DMS53 (cell line): ENCODE data around the gene HRG.

Experiments
- DNase-seq: peaks from one replicate; lab custom pipeline; 2025; lab: John Stamatoyannopoulos, UW

HRG gene

DNA sequence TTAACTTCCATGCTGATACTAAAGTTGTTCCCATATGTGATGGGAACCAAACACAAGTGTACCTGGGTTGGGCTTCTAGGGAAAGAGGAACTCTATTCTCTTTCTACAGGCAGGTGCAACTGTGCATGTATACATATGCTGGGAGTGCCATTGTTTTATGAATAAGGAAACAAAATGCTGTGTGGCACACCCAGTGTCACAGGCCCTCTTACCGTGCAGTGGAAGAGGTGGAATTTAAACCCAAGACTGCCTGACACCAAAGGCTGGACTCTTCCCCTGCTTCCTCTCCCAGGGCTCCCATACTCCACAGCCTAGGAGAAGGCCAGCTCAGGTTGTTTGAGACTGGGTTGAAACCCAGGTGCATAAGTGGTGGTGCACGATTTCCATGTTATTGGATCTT lies 27.6 kb upstream of the HRG start:
- DNase-seq = peak; percentile 4

DNA sequence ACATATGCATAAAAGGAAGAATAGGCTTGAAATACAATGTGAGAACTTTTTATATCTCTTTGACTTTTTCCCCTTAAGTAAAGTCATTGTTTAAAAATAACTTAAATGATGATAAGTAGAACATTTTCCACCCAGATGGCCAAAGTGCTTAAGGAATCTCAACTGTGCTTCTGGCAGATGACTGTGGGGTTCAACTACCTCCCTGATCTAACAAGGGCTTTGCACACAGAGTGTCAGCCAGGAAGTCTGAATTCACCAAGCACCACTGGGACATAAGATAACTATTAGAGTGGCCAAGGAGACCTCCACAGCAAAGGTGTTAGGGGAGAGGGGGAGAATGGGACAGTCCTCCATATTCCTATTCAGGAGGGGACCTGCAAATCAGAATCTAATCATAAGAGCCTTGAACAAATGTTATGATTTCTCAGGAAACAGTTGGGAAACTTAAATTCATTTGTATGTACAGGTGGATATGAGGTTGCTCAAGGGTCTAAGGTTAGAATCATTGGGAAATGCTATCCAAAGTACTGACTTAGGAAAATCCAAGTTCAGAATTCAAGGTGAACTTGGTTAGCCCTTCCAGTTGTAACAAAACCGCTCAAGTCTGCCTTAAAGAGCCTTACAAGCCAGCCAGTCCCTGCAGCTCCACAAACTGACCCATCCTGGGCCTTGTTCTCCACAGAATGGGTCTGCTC lies 25.9 kb upstream of the HRG start, which contains the start of gene FETUB:
Gene FETUB, plus strand, starts transcription at position 622 of the 695 bp plus-strand sequence. Its CDS starts 62 bp downstream, at position 684.
- no peak for DNase-seq

DNA sequence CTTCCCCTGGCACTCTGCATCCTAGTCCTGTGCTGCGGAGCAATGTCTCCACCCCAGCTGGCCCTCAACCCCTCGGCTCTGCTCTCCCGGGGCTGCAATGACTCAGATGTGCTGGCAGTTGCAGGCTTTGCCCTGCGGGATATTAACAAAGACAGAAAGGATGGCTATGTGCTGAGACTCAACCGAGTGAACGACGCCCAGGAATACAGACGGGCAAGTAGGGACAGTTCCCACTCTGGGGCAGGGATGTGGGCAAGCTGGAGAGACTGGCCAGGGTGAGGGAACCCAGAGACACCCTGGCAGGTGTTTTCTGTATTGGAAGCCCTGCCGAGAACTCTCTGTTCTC lies 25.4 kb upstream of the HRG start:
- DNase-seq = no peak

DNA sequence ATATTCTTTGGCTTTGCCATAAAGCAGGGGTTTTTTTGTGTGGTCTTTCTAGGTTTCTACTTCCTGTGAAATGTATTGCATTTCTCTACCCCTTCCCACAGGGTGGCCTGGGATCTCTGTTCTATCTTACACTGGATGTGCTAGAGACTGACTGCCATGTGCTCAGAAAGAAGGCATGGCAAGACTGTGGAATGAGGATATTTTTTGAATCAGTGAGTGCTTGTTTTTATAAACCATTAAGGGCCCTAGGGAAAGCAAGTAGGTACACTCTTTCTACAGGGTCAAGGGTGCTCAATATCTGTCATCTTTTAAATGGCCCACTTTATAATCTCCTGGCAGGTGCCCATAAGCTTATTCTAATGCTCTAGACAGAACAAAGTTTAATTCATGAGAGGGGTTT lies 24.9 kb upstream of the HRG start:
- DNase-seq = no peak

DNA sequence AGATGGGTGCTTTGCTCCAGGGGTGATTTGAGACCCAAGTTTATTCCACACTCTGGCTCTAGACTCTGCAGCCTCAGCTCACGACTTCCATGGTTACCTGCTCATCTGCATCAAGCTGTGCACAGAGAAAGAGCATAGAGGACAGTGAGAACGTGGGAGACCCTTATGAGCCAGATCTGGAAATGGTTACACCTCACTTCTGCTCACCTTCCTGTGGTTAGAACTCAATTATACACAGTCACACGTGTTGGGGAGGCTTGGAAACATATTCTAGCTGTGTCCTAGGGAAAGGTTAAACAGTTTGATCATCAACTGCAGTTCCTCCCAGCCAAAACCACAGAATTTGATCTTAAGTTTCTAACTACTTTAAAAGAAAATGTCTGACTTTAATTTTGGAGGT lies 23.8 kb upstream of the HRG start:
- DNase-seq = no peak

DNA sequence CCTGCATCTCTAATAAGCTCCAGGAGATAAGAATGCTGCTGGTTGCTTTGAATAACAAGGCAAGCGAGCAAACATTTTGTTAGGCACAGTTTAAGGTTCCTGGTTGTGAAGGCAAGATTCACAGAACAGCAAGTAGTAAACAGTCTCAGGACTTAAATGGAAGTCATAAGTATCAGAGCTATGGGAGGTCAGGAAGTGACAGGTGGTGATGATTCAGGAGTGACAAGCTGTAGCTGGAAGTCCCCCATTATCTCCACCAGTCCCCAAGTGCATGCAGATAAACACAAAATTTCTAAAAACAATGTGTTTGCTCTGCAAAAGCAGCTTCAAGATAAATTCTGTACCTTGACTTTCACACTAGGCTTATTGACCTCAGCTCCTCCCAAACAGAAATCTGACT lies 22.3 kb upstream of the HRG start:
- DNase-seq = no peak

DNA sequence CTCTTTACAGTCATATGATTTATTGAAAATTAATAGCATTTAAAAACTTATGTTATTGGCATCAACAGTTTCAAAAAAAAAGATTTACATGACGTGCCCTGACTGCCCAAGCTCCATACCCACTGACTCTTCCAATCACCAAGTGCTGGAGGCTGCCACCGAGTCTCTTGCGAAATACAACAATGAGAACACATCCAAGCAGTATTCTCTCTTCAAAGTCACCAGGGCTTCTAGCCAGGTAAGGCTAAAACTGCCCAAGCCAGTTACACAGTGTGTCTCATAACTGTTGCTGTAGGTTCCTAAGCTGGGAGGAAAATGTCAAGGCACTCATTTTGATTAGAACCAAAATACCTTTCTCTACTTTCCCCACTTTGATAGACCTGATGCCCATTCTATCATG lies 21.1 kb upstream of the HRG start:
- DNase-seq = no peak

DNA sequence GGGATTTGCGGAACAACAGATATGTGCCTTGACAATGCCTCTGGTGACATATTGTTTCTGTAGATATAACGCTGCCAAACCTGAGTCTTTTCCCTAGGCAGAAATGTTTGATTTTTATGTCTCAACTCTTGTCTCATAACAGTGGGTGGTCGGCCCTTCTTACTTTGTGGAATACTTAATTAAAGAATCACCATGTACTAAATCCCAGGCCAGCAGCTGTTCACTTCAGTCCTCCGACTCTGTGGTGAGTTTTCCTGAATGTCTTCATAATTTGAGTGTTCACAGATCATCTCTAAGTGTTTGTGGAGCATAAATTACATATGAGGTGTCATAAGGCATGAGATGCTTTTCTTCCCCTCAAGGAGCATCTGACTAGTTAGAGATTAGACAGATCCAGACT lies 19.7 kb upstream of the HRG start:
- no peak for DNase-seq

DNA sequence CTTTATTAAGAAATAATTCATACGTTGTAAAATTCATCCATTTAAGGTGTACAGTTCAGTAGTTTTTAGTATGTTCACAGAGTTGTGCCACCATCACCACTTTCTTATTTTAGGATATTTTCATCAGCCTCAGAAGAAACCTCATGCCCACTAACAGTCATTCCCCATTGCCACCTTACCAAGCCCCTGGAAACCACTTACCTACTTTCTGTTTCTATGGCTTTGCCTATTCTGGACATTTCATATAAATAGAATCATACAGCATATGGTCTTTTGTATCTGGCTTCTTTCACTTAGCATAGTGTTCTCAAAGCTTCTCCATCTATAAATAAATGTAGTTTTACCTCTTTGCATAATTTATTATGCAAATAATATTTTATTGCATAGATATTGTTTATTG lies 19.0 kb upstream of the HRG start:
- DNase-seq = no peak

DNA sequence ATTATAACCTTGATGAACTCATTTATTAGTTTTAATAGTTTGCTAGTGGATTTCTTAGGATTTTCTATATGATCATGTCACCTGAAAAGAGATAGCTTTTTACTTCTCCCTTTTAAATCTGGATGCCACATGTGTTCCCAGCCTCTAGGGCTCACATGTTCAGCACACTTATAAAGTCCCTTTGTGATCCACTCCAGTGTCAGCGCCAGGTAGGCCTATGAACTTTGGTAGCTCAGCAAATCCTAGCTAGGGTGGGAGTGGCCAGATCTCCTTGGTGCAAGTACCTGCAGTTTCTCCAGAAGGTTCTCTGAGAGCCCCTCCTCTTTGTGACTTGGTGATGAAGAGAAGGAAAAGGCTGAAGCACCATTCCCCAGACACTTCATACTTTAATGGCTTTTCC lies 17.0 kb upstream of the HRG start:
- no peak for DNase-seq

DNA sequence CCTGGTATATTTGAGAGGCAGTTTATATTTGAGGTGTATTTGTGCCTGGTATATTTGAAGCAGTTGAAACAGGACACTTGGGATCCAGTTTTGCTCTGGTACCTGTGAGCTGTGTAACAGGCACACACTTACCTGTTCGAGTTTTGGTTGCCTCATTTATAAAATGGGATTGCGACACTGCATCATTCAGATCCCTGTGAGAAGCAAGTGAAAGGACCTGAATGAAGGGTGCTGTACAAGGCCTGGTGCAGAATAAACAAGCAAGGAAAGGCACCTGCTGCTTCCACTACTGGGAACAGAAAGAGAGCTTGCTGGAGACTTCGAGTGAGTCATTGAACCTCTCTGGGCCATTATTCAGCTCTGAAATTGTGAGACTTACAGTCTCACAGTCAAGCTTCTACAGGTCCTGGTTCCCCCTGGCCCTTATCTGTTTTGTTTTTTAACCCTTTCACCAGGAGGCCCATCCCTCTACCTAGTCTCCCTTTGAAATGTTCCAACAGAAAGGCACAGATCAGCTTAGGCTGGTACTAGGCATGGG lies 14.1 kb upstream of the HRG start:
- peak; percentile 14 for DNase-seq

DNA sequence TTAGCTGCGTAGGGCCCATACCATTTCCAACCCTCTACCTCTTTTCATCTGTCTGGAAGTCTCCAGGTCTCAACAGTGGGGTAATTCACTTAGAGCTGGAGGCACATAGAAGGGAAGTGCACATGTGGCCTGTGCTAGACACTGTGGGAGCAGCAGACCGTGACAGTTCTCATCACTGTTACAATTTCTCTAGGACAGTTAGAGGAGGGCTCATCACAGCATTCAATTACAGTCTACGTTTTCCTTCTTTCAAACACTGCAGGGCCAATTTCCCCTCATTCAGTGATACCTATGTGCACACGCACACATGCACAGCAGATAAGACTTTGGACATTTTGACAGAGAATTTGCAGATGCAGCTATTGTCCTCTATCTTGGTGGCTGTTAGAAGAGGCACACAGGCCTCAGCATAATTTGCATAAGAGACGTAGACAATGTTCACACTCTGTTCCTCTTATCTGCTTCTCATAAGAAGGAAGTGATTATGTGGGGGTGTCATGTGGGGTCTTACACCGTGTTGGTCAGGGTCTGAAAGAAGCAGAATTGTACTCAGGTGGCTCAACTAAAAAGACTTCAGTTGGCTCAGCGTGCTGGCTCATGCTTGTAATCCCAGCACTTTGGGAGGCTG lies 12.6 kb upstream of the HRG start:
- DNase-seq = no peak

DNA sequence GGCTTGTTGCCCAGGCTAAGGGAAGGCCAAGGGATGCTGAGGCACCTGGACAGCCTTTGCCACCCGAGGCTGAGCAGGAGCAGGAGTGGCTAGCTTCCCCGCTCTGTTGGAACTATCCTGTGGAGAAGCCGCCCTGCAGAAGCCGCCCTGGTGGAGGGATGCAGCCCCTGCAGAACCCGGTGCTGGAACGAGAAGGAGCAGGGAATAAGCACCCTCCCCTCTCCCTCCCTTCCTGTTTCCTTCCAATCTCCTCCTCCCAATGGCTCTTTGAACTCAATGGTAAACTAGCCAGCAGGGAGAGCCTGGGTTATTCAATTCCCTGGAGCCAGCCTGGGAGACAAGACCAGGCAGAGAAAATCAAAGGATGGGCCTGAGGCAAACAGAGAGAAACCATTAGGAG lies 11.8 kb upstream of the HRG start:
- DNase-seq = peak; percentile 72

DNA sequence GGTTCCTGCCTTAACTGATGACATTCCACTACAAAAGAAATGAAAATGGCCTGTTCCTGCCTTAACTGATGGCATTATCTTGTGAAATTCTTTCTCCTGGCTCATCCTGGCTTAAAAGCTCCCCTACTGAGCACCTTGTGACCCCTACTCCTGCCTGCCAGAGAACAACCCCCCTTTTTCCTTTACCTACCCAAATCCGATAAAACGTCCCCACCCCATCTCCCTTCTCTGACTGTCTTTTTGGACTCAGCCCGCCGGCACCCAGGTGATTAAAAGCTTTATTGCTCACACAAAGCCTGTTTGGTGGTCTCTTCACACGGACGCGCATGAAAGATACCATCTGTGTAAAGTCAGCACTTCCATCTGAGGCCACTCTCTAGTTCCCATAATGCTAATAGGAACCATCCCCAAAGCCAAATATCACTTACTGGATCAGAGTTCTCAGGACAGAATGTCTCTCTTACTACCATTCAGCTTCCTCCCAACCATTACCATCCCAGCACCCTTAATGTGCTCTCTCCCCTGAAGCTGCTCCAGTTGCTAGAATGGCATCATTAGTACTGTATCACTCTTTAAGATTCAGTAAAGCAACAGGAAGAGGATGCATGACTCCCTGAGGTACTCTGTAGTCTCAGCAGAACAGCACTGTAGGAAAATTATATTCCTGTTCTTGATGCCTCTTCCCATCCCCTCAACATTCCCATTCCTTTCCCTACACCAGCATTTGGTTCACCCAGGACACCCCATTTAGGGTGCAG lies 2.3 kb upstream of the HRG start:
- no peak for DNase-seq

DNA sequence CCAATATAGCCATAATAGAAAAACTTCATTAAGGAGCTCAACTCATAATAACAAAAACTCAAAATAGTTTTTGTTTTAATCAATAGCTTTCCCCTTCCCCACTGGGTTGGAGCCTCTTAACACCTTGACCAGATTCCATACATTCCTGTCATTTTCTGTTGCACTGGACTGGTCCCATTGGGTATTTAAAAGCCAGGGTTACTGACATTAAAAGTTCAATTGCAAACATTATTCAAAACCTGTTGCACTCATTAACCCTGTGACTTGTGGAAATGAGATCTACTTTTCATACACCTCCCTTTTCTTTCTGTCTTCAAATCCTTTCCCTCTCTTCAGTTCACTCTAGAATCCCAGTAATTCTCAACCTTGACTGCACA lies 1.7 kb upstream of the HRG start:
- no peak for DNase-seq

DNA sequence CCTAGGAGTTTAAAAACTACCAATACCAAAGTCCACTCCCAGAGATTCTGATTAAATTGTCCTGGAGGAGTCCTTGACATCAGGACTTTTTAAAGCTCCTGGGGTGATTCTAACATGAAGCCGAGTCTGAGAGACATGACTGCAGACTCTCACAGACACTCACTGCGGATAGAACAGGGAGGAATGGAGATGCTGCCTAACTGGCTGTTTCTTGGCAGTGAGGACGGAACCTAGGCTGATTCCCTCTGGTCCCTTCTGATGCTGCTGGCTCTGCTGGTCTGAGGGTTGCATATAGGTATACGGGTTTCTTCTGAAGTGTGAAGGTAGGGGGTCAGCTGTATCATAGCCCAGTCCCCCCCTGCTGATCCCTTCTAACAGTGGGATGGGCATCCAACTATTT lies 1.3 kb upstream of the HRG start:
- no peak for DNase-seq

DNA sequence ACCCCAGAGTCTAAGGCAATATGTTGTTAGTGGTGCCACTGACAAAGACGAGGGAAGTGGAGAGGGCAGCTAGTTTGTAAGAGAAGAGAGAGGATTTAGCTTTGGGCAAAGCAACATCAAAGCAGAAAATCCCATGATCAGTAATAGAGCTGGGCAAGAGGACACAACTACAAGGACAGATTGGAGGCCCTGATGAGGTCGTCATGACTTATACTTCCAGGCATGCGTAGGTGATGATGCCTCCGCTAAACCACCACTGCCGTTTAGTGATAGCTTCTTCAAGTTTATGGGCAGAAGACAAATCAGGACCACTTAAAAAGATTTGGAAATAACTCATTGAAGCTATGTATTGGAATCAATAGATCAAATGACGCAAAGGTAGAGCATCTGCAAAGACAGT lies 2.6 kb downstream of the HRG start:
- no peak for DNase-seq

DNA sequence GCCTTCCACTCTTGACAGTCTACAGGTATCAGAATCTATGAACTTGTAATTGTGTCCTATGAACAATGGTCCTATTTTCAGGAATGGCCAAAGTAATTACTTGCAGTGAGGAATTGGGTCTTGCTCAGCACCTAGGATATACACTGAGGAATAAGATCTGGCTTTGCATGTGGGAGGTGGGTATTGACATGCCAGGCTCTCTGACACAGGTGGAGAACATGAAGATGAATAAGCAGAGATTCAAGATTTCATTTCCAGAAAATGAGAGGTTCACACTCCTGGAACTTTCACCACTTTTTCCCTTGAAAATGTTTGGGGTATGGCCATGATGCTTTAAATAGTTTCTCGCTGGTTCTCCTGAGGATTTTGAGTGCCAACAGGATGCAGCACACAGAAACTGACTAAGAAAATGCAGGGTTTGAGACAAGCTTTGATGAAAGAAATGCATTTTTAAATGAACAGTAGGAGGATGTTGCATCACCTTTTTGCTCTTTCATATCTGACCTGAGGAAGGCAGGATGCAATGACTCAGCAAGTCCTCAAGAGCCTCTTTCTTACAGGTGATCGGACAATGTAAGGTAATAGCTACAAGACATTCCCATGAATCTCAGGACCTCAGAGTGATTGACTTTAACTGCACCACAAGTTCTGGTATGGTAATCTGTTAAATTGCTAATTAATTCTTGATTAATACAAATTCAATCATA lies 3.7 kb downstream of the HRG start:
- peak; percentile 70 for DNase-seq

DNA sequence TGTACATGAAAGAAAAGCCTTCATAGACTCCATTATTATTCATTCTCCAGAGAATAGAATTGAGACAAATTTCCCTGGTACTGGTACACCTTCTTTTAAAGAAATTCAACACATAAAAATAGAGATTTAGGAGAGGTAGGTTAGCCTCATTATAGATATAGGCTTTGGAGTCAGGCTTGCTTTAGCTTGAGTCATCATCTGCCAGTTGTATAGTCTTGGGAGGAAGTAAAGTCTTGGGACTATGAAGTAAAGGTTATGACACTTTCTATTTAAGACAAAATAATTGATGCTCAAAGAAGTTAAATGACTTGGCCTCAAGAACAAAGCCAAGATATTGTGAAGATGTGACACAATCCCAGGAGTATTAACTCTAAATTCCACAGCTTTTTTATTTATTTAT lies 4.3 kb downstream of the HRG start:
- DNase-seq = no peak

DNA sequence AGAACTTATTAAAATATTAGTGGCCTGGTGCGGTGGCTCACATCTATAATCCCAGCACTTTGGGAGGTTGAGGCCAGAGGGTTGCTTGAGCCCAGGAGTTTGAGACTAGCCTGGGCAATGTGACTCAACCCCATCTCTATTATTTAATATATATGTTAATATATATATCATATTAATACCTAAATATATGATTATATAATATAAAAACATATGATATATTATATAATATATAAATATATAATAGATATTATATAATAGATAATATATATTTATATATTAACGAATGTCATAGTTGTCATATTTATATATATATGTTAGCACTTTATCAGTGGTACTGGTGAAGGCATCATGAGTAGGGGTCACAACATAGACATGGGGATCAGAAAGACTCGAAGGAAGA lies 5.2 kb downstream of the HRG start:
- no peak for DNase-seq

DNA sequence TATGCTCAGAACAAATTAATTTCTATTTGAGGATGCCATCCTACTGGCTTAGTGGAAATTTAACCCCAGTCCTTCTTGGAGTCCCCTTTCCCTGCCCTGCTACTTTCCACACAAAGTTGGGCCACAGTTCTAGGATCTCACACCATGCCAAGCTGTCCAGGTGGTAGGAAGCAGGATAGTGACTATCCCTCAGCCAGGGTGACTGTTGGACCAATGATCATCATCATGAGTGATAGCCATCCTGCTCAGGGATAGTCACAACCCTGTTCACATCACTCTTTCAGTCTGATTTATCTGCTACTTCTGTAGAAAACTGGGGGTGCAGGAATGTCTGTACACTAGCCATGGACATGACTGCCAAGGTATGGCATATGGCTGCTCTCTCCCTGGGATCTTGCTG lies 12.8 kb downstream of the HRG start:
- no peak for DNase-seq

DNA sequence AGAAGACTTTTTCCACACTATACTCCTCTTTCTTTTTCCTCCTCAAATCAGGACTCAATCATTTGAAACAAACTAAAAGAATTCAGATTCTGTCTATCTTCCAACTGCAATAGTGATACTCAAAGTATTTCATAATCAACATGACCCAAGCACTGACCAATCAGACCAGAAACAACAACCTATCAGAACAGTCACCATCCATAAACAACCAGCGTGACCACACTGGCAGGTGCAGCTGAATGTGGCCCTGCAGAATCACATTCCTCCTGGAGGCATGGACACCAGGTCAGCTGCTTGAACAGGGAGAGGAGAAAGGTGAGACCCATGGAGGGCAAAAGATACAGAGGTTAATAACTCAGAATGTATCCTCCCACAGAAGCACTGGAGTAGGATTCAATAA lies 13.3 kb downstream of the HRG start:
- DNase-seq = peak; percentile 41

DNA sequence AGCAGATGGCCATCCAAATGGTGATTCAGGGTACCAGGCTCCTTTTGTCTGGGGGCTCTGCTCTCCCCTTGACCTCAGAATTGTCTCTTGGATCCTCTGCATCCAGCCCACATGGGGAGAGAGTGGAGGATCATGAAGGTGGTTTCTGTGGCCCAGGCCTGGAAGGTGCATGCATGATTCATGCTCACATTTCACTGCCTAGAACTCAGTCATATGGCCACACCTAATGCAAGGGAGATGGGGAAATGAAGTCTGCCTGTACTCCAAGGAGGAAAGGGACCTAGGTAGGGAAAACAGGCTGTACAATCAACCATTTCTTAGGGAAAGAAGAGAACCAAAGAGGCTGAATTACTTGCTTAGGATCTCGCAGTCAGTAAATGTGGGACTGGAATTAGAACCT lies 15.1 kb downstream of the HRG start:
- DNase-seq = no peak
